Activated CD4-positive, alpha-beta T cell treated with anti-CD3 and anti-CD28 coated beads for 48 hours (primary cell): Measurements from ENCODE around the gene GFRA4.

Experiments used
- DNase-seq: peaks from one replicate; pipeline ENCODE4 v3.0.0-alpha.2; 2020

Gene GFRA4

GRCh38 chr20:3614466-3614865 lies 48.7 kb downstream of the GFRA4 start:
- DNase-seq: no peak

DNA sequence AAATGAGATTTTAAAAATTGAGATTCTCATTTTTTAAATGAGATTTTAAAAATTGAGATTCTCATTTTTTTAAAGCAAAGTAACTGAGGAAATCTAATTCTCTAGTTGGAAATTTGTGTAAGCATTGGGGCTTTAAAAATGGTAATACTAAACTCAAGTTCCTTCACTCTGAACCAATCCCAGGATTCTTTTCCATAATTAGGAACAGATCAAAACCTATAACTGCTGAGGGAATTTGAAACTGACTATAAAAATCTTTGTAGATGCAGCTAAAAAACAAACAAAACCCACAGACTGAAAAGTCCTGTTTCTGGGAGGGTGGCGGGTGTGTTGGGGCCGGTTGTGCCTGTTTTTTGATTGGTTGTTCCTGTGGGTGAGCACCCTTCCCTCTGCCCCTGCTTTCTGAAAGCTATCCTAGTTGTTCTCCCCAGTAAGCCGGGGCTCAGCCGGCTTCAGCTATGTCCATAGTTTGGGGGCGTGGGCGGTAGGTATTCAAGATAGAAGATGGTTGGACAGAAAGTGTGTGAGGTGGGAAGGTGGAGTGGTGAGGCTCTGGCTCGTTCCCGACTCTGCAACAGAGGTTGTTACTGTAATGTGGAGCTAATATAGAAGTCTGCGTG lies 49.3 kb downstream of the GFRA4 start:
- no peak for DNase-seq

GRCh38 chr20:3612795-3613572 lies 50.2 kb downstream of the GFRA4 start:
- DNase-seq: no peak

- no peak for DNase-seq
These were observed 51.3 kb downstream of the GFRA4 start for GRCh38 chr20:3611901-3612300.
